ENCODE measurements around the gene CCDC51. TPM values are rescaled to one million over a fixed set of nuclear protein-coding genes. Genes with fewer than 3 reads are reported as not detected.

Gene CCDC51
- polyA plus RNA-seq, 3 donors = 26.0 to 33.4 (median 27.2) TPM

- no peak for DNase-seq (ENCODE audit: low read depth in 3 of 3, low spot score in 2 of 3)
Observed at GRCh38 chr3:48394391-48394790, 45.5 kb downstream of the CCDC51 start.

DNA sequence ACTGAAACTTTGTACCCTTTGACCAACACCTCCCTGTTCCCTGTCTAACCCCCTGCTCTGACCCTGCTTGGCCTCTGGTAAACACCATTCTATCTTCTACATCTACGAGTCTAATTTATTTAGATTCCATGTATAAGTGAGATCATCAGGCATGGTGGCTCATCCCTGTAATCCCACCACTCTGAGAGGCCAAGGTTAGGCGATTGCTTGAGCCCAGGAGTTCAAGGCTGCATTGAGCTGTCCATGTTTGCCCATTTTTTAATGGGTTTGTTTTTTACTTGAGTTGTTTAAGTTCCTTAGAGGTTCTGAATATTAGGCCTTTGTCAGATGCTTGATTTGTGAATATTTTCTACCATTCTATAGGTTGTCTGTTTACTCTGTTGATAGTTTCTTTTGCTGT, 51.0 kb downstream of the CCDC51 start:
- DNase-seq (ENCODE audit: low read depth in 3 of 3, low spot score in 2 of 3) = no peak

GRCh38 chr3:48387634-48388033, 52.3 kb downstream of the CCDC51 start:
- no peak for DNase-seq (ENCODE audit: low read depth in 3 of 3, low spot score in 2 of 3)

Other genes with a start within 250 kb of the CCDC51 start
- gene CAMP, start 216.6 kb downstream of the CCDC51 start, polyA plus RNA-seq (ENCODE audit: insufficient read length in 3 of 3) = 1 to 10 TPM in 1 of 3 donors, under 1 TPM in 2; 0.17 to 1.2 (median 0.36) TPM
- gene ZNF589, start 199.0 kb downstream of the CCDC51 start, polyA plus RNA-seq (ENCODE audit: insufficient read length in 3 of 3) = 10 to 100 TPM; 14.6 to 16.8 (median 15.7) TPM
- 10 to 100 TPM; 29.0 to 30.2 (median 30.2) TPM for gene NME6, start 138.8 kb downstream of the CCDC51 start, polyA plus RNA-seq (ENCODE audit: insufficient read length in 3 of 3)
- gene SPINK8, start 106.5 kb downstream of the CCDC51 start, polyA plus RNA-seq (ENCODE audit: insufficient read length in 3 of 3) = under 1 TPM in 1 of 3 donors, not detected in 2; 0.37 TPM
- under 1 TPM; 0.33 to 0.50 (median 0.35) TPM for gene FBXW12, start 67.9 kb downstream of the CCDC51 start, polyA plus RNA-seq (ENCODE audit: insufficient read length in 3 of 3)
- gene PLXNB1, start 10.0 kb downstream of the CCDC51 start, polyA plus RNA-seq (ENCODE audit: insufficient read length in 3 of 3) = 100 to 1,000 TPM; 140 to 172 (median 150) TPM
- gene TMA7, start 138 bp upstream of the CCDC51 start, polyA plus RNA-seq (ENCODE audit: insufficient read length in 3 of 3) = 100 to 1,000 TPM; 284 to 297 (median 286) TPM
- 10 to 100 TPM; 13.1 to 13.7 (median 13.4) TPM for gene ATRIP, start 6.6 kb upstream of the CCDC51 start, polyA plus RNA-seq (ENCODE audit: insufficient read length in 3 of 3)
- gene SHISA5, start 64.1 kb upstream of the CCDC51 start, polyA plus RNA-seq (ENCODE audit: insufficient read length in 3 of 3) = 100 to 1,000 TPM in 2 of 3 donors, 10 to 100 TPM in 1; 95.0 to 104 (median 104) TPM
- gene PFKFB4, start 116.7 kb upstream of the CCDC51 start, polyA plus RNA-seq (ENCODE audit: insufficient read length in 3 of 3) = 1 to 10 TPM; 3.9 to 4.4 (median 4.1) TPM
- gene UCN2, start 123.7 kb upstream of the CCDC51 start, polyA plus RNA-seq (ENCODE audit: insufficient read length in 3 of 3) = under 1 TPM; 0.19 to 0.25 (median 0.25) TPM
- 10 to 100 TPM; 12.9 to 14.7 (median 14.2) TPM for gene COL7A1, start 155.2 kb upstream of the CCDC51 start, polyA plus RNA-seq (ENCODE audit: insufficient read length in 3 of 3)
- 100 to 1,000 TPM; 294 to 321 (median 294) TPM for gene UQCRC1, start 169.5 kb upstream of the CCDC51 start, polyA plus RNA-seq (ENCODE audit: insufficient read length in 3 of 3)
- gene TMEM89, start 181.7 kb upstream of the CCDC51 start, polyA plus RNA-seq (ENCODE audit: insufficient read length in 3 of 3) = not detected
- 10 to 100 TPM; 16.5 to 26.2 (median 18.4) TPM for gene SLC26A6, start 195.3 kb upstream of the CCDC51 start, polyA plus RNA-seq (ENCODE audit: insufficient read length in 3 of 3)
- under 1 TPM; 0.74 to 0.81 (median 0.76) TPM for gene CELSR3, start 222.8 kb upstream of the CCDC51 start, polyA plus RNA-seq (ENCODE audit: insufficient read length in 3 of 3)
- 10 to 100 TPM; 13.6 to 18.8 (median 18.2) TPM for gene NCKIPSD, start 245.8 kb upstream of the CCDC51 start, polyA plus RNA-seq (ENCODE audit: insufficient read length in 3 of 3)

Measured in right renal cortex interstitium (tissue), 3 donors.